A549 (cell line): Measurements from ENCODE around the gene KIF1A.

Source experiments
- CTCF ChIP-seq: fragments of >200 bp; sonication (Bioruptor Twin); formaldehyde crosslinking; IDR thresholded peaks from 3 replicates; pipeline ENCODE4 v1.5.1; 2016
- EP300 ChIP-seq, 2 experiments: fragments of >200 bp; sonication (Bioruptor Twin); formaldehyde crosslinking; IDR thresholded peaks; 2 replicates in 1 of 2; 3 replicates in 1 of 2; pipeline ENCODE4 v1.6.1; 2016 to 2017
- MAFK ChIP-seq: fragments of 450-650 bp; IDR thresholded peaks from 2 replicates; pipeline ENCODE4 v1.6.1; 2014; ENCODE audit not compliant: partially characterized antibody
- MYC ChIP-seq: IDR thresholded peaks from 2 replicates; pipeline ENCODE4 v1.6.1; 2012; ENCODE audit warnings: mild to moderate bottlenecking, inconsistent platforms, low read length, improper control_type of control experiment, borderline replicate concordance
- POLR2AphosphoS2 ChIP-seq: conservative IDR thresholded peaks from 2 replicates; pipeline ENCODE4 v1.6.1; 2012; ENCODE audit warnings: low read length, improper control_type of control experiment, inconsistent platforms
- RAD21 ChIP-seq, 2 experiments: fragments of >200 bp in 1 of 2; sonication (Bioruptor Twin) in 1 of 2; formaldehyde crosslinking in 1 of 2; IDR thresholded peaks in 1 of 2; conservative IDR thresholded peaks in 1 of 2; 2 replicates in 1 of 2; 3 replicates in 1 of 2; pipeline ENCODE4 v1.6.1; 2012 to 2018; ENCODE audit warnings: inconsistent platforms in 1 of 2
- ZNF302 ChIP-seq: fragments of 250-450 bp; sonication (Bioruptor Pico); IDR thresholded peaks from 2 replicates; pipeline ENCODE4 v1.9.0; 2021; ENCODE audit warnings: inconsistent platforms, mild to moderate bottlenecking, moderate library complexity
- TF ChIP-seq, protein P1 (sequence below): fragments of 200-600 bp; sonication (generic); IDR thresholded peaks from 2 replicates; pipeline ENCODE4 v1.6.1; 2016; ENCODE audit warnings: antibody characterized with exemption, mild to moderate bottlenecking, moderate library complexity

GRCh38 chr2:240736281-240737250, 83.5 kb downstream of the KIF1A start:
- no peak for TF ChIP-seq MAFK
- no peak for TF ChIP-seq CTCF
- TF ChIP-seq MYC: no peak
- TF ChIP-seq, protein P1, sequence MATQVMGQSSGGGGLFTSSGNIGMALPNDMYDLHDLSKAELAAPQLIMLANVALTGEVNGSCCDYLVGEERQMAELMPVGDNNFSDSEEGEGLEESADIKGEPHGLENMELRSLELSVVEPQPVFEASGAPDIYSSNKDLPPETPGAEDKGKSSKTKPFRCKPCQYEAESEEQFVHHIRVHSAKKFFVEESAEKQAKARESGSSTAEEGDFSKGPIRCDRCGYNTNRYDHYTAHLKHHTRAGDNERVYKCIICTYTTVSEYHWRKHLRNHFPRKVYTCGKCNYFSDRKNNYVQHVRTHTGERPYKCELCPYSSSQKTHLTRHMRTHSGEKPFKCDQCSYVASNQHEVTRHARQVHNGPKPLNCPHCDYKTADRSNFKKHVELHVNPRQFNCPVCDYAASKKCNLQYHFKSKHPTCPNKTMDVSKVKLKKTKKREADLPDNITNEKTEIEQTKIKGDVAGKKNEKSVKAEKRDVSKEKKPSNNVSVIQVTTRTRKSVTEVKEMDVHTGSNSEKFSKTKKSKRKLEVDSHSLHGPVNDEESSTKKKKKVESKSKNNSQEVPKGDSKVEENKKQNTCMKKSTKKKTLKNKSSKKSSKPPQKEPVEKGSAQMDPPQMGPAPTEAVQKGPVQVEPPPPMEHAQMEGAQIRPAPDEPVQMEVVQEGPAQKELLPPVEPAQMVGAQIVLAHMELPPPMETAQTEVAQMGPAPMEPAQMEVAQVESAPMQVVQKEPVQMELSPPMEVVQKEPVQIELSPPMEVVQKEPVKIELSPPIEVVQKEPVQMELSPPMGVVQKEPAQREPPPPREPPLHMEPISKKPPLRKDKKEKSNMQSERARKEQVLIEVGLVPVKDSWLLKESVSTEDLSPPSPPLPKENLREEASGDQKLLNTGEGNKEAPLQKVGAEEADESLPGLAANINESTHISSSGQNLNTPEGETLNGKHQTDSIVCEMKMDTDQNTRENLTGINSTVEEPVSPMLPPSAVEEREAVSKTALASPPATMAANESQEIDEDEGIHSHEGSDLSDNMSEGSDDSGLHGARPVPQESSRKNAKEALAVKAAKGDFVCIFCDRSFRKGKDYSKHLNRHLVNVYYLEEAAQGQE: no peak
- TF ChIP-seq EP300 (IDR thresholded peaks at IDR 0.05): no peak
- no peak for TF ChIP-seq RAD21 (conservative IDR thresholded peaks at IDR 0.05 in 1 of 2, IDR thresholded peaks at IDR 0.05 in 1 of 2)
- no peak for TF ChIP-seq ZNF302 (CRISPR knock-in tag)
- TF ChIP-seq POLR2AphosphoS2: no peak
